GM12875 (cell line): ENCODE results near the gene CNIH3.

ENCODE experiments used
- H3K4me3 ChIP-seq: one replicate; pipeline ENCODE4 v1.5.1; 2011; ENCODE audit warnings: low read depth, low read length, control low read depth
- CTCF ChIP-seq: IDR thresholded peaks from 2 replicates; pipeline ENCODE4 v1.5.1; 2011; ENCODE audit warnings: low read depth, mild to moderate bottlenecking, control low read depth, inconsistent platforms, low read length, moderate library complexity, borderline replicate concordance; ENCODE audit not compliant: insufficient read depth

CNIH3 gene

GRCh38 chr1:224739303-224739996, 123.3 kb downstream of the CNIH3 start:
- no peak overlapping the region for H3K4me3 ChIP-seq
- TF ChIP-seq CTCF: no peak

GRCh38 chr1:224739997-224740684, 124.0 kb downstream of the CNIH3 start:
- H3K4me3 ChIP-seq: no peak overlapping the region
- TF ChIP-seq CTCF: no peak

GRCh38 chr1:224740685-224741052, 124.6 kb downstream of the CNIH3 start:
- no peak overlapping the region for H3K4me3 ChIP-seq
- TF ChIP-seq CTCF: no peak

GRCh38 chr1:224742349-224742748, 126.2 kb downstream of the CNIH3 start:
- no peak for TF ChIP-seq CTCF

GRCh38 chr1:224743608-224744164, 127.6 kb downstream of the CNIH3 start:
- TF ChIP-seq CTCF: no peak
- no peak overlapping the region for H3K4me3 ChIP-seq

More at GRCh38 chr1:224742349-224742748, 126.2 kb downstream of the CNIH3 start:
- H3K4me3 ChIP-seq: no peak overlapping the region

GRCh38 chr1:224744521-224744920, 128.4 kb downstream of the CNIH3 start:
- H3K4me3 ChIP-seq: no peak overlapping the region
- no peak for TF ChIP-seq CTCF

GRCh38 chr1:224745394-224745793, 129.3 kb downstream of the CNIH3 start:
- no peak overlapping the region for H3K4me3 ChIP-seq
- TF ChIP-seq CTCF: no peak
